Psoas muscle (tissue), 8 donors: ENCODE results near the gene KRTAP4-11. TPM values are rescaled to one million over a fixed set of nuclear protein-coding genes. Genes with fewer than 3 reads are reported as not detected.
A peak's percentile ranks its signal among the peaks of the same experiment; 100 is the strongest.
"Not testable (repeated sequence)": the region's sequence is repeated elsewhere in the genome, so short reads cannot be mapped to it uniquely, and the experiment has no call there.

Source experiments
- ATAC-seq, 4 donors: fragments of 200-7000 bp; cut with Tn5 transposase; one replicate each; pipeline ENCODE4 v1.9.1; 2020; ENCODE audit warnings: moderate library complexity in 3 of 4, mild to moderate bottlenecking in 2 of 4
- DNase-seq, 2 donors: peaks; one replicate each; pipeline ENCODE4 v3.0.0-alpha.2; 2020
- H3K27ac ChIP-seq: fragments of 200-600 bp; one replicate; pipeline ENCODE4 v1.8.0; 2022
- H3K27me3 ChIP-seq, 3 donors: fragments of 200-600 bp in 1 of 3; one replicate each; pipeline versions ENCODE4 v1.6.1 to v1.8.0; 2013 to 2022; ENCODE audit warnings: low read length in 2 of 3, mild to moderate bottlenecking in 2 of 3, moderate library complexity in 1 of 3; ENCODE audit not compliant: insufficient read depth in 3 of 3
- H3K36me3 ChIP-seq, 2 donors: fragments of 200-600 bp in 1 of 2; one replicate each; pipeline versions ENCODE4 v1.6.1 to v1.8.0; 2013 to 2022; ENCODE audit warnings: low read depth in 1 of 2, mild to moderate bottlenecking in 1 of 2, moderate library complexity in 1 of 2; ENCODE audit not compliant: insufficient read depth in 1 of 2
- H3K4me1 ChIP-seq: fragments of 200-600 bp; one replicate; pipeline ENCODE4 v1.8.0; 2022
- H3K4me3 ChIP-seq: fragments of 200-600 bp; one replicate; pipeline ENCODE4 v1.8.0; 2022; ENCODE audit warnings: mild to moderate bottlenecking
- H3K9me3 ChIP-seq: fragments of 200-600 bp; one replicate; pipeline ENCODE4 v1.8.0; 2022
- CTCF ChIP-seq: fragments of 200-600 bp; IDR thresholded peaks from one replicate; pipeline ENCODE4 v1.8.0; 2022; ENCODE audit warnings: antibody characterized with exemption
- WGBS, 3 donors: extraction: QIAGEN DNeasy Blood & Tissue Kit; methylation state at CpG; one replicate each; pipeline versions ENCODE4 v1.1.6 to v1.1.7; 2013; 5-methylcytosine and 5-hydroxymethylcytosine counted together
- intact Hi-C, 2 donors: fragments of 100-400 bp; cut with DNase I; formaldehyde crosslinking; loops; one replicate each; pipeline versions ENCODE4 v1.11.0 to v1.14.2; 2022
- polyA plus RNA-seq, 3 donors: library from polyadenylated mRNA; stranded (reverse); fragments of 200-250 nt; gene quantifications; one replicate each; pipeline ENCODE4 v1.2.3, GENCODE V29; 2013
- total RNA-seq, 4 donors: library from RNA; stranded (reverse); fragmentation: NEBNext Ultra II Directional in 2 of 4; extraction: Animal tissue kit (Norgen Biotek cat#: 25700) in 2 of 4; gene quantifications; one replicate each; pipeline versions ENCODE4 v1.2.1 to v1.2.4, GENCODE V29; 2021 to 2023
- donor health status: healthy with polysubstance abuse.
- donor health status: DM: no; HTN: no; CAD: no; lungs with moderate emphysema.
- donor health status: Bipolar disorder and iron deficiency.
- donor health status: healthy.
- donor health status: DM: yes; HTN: yes; CAD: no.
- donor health status: DM: no; HTN: no; CAD: no.
- donor health status: DM: no; HTN: no; CAD: no.
- donor health status: DM: yes; HTN: yes; CAD: no.

The KRTAP4-11 gene
- total and polyA plus RNA-seq, 7 donors: not detected

GRCh38 chr17:41140360-41141131 is 22.4 kb upstream of the KRTAP4-11 start, which contains the start of gene KRTAP4-6:
TSS of gene KRTAP4-6 (minus strand) at chr17:41140544. CDS start at chr17:41140487, 57 bp downstream.
- WGBS, 3 donors: 86 to 90% (median 88%) methylated on average over 6 of the region's 6 CpGs

GRCh38 chr17:41139865-41140264 is 21.7 kb upstream of the KRTAP4-11 start:
- H3K36me3 ChIP-seq, intact Hi-C loops, H3K4me1 ChIP-seq, H3K27ac ChIP-seq, ATAC-seq, H3K27me3 ChIP-seq, H3K9me3 ChIP-seq, H3K4me3 ChIP-seq: not testable (repeated sequence)
- whole genome bisulfite sequencing, 3 donors: 82 to 87% (median 87%) methylated on average over 12 of the region's 12 CpGs
- peak in 1 of 2 donors; percentile 45 for DNase-seq

More at GRCh38 chr17:41140360-41141131, 22.4 kb upstream of the KRTAP4-11 start, which contains the start of gene KRTAP4-6:
- Histone ChIP-seq H3K27me3 (no peaks in the 10 kb centered on the region), H3K9me3 (peaks cover 6% of the 10 kb centered on the region), H3K36me3 (no peaks in the 10 kb centered on the region), H3K4me3 (no peak within 1 kb of the TSS), H3K4me1 (no peaks in the 10 kb centered on the region), H3K27ac (no peak within 1 kb of the TSS)
- intact Hi-C loops: no loop called here
- TF ChIP-seq CTCF: no peak
- DNase-seq (no peak), ATAC-seq (no peak)

DNA sequence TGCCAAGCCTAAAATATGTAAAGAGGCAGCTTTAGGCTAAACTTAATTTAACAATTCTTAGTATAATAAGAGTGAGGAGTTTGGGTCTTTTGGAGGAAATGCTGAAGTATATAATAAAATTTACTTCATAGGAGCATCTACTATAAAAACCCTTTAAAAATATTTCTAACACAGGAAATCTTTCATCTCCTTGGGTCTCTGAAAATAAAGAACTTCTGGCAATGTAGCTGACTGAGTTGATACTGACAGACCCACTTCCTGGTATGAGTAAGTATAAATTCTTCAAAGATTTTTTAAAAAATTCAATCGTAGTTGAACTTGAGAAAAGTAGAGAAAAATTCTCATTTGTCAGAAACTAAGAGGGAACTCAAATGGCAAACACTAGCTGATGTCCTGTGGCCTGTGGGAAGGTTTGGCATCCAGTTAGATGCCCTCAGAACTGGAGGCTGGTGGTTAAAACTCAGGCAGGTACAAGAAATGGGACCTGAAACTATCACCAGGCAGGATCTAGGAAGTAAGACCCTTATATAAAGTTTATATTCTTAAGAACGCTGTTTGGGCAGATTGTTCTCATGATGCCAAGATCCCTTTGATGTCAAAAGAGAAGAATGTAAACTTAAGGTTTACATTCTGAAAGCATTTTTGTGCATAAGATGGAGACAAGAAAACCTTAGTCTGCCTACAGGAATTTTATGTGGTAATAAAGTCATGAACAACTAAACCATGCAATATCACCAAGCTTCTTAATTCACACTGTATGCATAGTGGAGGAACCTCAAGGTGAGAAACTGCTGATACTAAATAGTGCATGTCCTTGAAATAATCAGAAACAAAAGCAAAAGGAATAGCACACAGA is 15.9 kb upstream of the KRTAP4-11 start:
- intact Hi-C loops: no loop called here
- H3K27ac ChIP-seq: no peak overlapping the region
- H3K4me1 ChIP-seq: no peaks in the 10 kb centered on the region
- TF ChIP-seq CTCF: no peak
- DNase-seq (no peak), ATAC-seq (no peak)
- peaks cover 7% of the 10 kb centered on the region for H3K9me3 ChIP-seq
- 70 to 72% (median 72%) methylated on average over 2 of the region's 2 CpGs for WGBS, 3 donors
- H3K36me3 ChIP-seq: no peaks in the 10 kb centered on the region
- H3K4me3 ChIP-seq: no peak overlapping the region
- peaks cover 0 to 2% (median 0%) of the 10 kb centered on the region in 3 donors for H3K27me3 ChIP-seq

DNA sequence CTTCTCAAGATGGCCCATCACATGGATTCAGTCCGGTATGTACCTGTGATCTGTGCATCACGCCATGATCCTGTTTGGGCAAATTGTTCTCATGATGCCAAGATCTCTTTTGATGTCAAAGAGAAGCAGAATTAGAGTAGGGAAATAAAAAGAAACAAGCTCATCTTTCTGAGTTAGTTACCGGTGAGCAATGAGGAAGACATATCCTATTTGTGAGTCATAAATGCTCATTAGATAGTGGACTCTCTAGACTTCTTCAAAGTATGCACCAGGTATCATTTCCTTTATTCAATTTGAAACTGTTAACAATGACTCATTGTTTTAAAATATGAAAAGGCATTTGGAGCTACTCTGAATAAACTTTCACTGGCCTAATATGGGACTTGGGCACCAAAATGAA is 13.8 kb upstream of the KRTAP4-11 start:
- DNase-seq: no peak
- H3K36me3 ChIP-seq: no peaks in the 10 kb centered on the region
- TF ChIP-seq CTCF: no peak
- peaks cover 0 to 2% (median 0%) of the 10 kb centered on the region in 3 donors for H3K27me3 ChIP-seq
- WGBS, 3 donors: 78 to 88% (median 83%) methylated on average over 3 of the region's 3 CpGs
- no peak overlapping the region for H3K4me3 ChIP-seq
- intact Hi-C loops: no loop called here
- no peaks in the 10 kb centered on the region for H3K4me1 ChIP-seq
- no peak overlapping the region for H3K27ac ChIP-seq
- H3K9me3 ChIP-seq: peaks cover 7% of the 10 kb centered on the region
- no peak for ATAC-seq

DNA sequence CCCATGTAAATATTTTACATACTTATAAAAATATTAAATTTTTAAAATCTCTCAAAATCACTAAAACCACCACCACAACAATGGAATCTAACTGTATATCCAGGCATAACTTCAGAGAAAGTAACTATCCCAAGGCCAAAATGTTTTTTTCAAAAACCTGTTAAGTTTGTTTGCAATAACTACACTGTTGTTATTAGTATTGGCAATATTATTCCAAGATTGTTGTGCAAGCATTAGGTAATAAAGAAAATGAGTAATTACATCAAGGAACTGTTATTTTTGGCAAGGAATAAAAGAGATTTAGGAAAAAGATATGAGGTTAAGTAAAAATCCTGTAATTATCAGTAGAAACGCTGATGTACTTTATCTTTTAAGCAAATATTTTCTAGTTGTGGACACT is 9.2 kb upstream of the KRTAP4-11 start:
- peaks cover 7% of the 10 kb centered on the region for H3K9me3 ChIP-seq
- no peaks in the 10 kb centered on the region for H3K36me3 ChIP-seq
- WGBS, 3 donors: 79 to 83% (median 83%) methylated on average over 1 of the region's 1 CpG
- no peaks in the 10 kb centered on the region for H3K4me1 ChIP-seq
- no peak for DNase-seq
- H3K27me3 ChIP-seq: peaks cover 0 to 6% (median 2%) of the 10 kb centered on the region in 3 donors
- no peak overlapping the region for H3K4me3 ChIP-seq
- ATAC-seq: no peak
- intact Hi-C loops: no loop called here
- no peak for TF ChIP-seq CTCF
- H3K27ac ChIP-seq: no peak overlapping the region
